Pons (tissue), 1 donor: Measurements from ENCODE around the gene SDHD.

Experiments
- DNase-seq: peaks from one replicate; pipeline ENCODE4 v3.0.0-alpha.2; 2016; ENCODE audit warnings: low spot score

The SDHD gene

DNA sequence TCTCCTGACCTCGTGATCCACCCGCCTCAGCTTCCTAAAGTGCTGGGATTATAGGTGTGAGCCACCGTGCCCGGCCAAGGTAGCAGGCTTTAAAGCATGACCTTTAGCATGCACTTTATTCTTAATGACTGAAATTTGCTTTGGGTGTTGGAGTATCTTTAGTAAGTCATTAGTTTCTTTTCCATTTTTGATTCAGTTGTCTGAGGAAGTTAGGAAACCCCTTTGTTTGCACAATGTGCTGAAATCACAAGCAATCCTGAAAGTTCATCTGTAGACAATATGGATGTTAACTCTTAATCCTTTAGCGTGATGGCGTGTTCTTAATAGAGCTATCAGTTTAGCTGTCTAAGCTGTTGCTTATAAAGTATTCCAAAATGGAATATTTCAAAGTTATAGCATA lies 16.8 kb downstream of the SDHD start:
- no peak for DNase-seq

DNA sequence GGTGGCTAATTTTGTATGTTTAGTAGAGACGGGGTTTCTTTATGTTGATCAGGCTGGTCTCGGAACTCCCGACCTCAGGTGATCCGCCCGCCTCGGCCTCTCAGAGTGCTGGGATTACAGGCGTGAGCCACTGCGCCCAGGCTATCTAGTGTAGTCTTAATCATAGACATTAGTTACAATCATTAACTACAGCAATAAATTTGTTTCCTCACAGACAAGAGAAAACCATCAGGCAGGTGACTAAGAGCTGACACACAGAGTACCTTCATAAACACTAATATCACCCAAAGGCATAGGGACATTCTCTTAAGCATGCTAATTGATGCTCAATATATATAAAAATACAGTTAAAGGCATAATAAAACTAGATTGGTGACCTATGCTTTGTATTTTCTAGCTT lies 19.4 kb downstream of the SDHD start:
- no peak for DNase-seq

DNA sequence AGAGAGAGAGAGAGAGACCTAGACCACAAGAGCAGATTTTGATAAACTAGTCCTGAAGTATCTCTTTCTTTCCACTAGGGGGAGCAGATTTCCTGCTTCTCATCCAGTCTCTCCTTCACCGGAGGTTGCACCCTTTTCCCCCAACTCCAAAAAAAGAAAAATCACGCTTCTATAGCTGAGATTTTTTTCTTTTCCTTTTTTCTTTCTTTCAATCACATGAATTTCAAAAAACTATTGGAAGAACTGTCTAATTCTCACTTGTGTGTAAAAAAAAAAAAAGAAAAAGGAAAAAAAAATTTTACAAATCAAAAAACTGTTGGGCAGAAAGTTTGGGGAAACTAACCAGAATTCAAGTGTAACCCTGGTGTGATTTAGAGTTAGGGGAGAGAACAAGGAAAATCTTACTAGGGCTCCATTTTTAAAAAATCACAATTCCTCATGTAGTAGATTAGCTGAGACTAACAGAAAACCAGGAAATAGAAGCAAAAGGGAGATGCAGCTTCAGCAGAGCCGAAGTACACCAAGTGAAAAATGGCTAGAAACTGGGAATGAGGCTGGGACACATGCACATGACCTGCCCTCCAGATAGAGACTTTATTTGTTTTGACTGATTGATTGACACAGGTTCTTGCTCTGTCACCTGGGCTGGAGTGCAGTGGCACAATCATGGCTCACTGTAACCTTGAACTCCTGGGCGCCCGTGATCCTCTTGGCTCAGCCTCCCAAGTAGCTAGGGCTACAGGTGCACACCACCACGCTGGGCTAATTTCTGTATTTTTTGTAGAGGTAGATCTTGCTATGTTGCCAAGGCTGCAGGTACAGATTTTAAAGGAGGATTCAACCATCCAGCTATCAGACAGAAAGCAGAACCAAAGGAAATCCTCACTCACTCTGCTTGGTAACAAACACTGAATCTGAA lies 27.1 kb downstream of the SDHD start:
- peak; percentile 86 for DNase-seq

DNA sequence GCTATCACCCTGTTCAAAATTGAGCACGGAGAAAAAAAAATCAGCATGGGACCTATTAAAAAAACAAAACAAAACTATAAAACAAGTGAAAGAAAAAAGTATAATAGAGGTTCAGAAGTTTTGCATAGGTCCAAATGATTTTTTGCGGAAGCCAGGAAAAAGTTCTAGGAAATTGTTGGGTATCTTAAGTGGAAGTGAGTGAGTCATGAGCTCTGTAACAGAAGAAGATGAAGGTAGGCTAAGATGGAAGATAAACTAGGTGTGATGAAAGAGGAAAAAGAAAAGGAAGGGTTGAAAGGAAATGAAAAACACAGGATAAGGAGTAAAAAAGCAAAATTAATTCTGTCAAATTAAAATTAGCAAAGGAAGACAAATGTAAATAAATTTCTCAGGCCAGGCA lies 27.8 kb downstream of the SDHD start:
- DNase-seq = no peak

DNA sequence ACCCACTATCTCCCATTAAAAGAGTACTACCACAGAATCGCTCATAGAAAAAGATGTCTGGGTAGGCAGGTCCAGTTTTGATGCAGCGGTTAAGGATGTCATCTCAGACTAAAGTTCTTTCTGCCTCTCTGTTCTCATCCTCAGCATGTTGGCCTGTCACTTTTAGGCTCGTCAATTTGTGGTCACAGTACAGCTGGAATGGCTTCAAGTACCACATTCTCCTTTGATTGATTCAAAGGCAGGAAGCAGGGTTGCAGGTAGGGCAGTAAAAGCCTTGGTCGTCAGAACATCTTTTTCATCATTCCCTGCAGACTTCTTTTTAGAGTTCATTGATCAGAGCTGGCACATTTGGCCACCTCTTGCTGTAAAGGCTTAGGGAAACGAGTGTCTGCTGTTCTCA lies 28.7 kb downstream of the SDHD start:
- no peak for DNase-seq

DNA sequence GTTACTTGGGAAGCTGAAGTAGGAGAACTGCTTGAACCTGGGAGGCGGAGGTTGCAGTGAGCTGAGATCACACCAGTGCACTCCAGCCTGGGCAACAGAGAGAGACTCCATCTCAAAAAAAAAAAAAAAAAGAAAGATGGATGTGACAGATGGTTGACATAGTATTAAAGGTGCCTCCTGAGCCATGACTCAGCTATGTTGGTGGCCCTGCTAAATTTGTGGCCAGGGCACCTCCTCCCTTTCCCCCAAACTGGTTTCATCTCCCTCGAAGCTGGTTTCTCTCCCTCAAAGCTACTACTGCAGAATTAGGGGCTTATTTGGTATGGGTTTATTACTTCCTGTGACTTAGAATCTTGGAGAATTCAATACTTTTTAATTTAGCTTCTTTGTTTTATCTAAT lies 31.5 kb downstream of the SDHD start:
- no peak for DNase-seq

DNA sequence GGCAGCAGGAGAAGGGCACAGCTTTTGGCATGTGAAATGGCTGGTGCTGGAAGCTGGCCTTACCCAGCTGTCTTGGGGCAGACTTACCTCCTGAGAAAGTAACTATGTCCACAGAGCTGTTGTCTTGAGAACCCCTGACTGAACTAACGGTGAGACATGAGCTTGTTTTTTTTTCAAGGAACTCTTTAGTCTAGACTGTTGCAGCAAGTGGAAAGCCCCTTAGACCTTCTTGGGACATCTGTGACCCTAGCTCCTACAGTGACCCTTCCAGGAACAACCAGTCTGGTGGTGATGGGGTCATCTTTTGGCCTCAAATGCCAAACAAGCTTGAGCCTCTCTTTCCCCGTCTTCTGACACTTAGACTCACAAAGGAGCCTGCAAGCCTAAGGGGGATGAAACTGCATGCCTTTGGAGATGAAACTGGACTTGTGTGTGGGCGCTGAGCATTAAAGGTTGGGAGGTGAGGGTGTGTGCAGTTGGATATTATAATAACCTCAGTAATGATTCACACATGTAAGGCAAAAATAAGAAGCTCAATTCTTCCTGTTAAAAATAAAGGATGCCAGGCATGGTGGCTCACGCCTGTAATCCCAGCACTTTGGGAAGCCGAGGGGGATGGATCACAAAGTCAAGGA lies 35.4 kb downstream of the SDHD start:
- DNase-seq = no peak

DNA sequence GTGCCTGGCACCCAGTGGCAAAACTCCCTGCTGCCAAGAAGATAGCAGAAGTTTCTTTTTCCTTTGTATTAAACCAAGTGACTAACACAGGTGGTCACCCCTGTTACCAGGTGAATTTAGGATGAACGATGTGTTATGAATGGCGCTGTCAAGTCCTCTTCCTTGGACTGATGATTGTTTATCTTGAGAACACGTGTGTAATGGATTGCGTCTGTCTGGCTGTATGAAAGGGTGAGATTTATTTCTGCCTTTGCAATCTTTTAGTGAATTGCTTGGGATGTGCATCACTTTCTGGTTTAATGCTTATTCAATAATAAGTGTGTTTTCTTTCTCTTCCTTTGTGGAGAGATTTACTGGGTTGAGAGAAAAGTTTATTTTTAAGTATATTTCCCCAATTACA lies 36.5 kb downstream of the SDHD start:
- DNase-seq = no peak

DNA sequence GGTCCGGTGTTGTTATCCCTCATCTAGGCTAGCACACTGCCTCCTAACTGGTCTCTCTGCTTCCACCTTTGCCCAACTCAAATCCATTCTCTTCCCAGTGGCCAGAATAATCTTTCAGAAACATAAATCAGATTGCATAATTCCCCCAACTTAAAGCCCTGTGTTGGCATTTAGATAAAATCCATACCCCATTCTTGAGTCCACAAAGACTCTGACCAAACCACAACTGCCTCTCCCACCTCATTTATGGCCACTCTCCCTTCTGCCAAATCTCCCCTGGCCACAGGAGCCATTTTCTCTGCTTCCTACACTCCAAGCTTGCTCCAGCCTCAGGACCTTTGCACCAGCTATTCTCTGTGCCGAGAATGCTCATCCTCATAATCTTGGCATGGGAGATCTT lies 40.4 kb downstream of the SDHD start:
- no peak for DNase-seq

DNA sequence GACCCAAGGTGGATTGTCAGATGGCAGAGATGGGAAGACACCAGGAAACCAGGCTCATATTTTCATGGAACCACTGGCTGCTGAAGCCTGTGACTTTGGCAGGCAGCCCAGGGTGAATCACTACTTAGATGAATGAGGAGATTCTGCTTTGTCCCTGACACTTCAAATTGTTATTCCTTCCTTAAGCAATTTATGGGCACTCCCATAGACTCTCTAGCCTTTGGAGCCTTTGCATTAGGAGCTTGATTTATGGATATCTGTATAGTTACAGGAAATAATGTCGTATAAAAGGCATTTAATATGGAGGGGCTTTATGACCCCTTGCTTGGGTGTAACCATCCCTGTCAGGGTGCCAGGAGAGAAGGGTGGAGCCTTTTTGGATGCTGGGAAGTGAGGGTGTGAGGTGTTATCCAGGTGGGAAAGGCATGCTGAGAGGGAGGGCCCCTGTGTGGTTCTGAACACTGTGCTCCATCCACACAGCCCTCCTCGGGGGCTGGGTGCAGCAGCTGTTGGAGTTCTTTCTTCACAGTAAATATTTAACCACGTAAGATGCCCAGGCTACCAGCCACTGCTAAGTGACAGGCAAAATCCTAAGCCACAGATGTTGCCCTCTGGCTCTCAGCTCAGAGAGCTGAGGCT lies 41.9 kb downstream of the SDHD start:
- DNase-seq = peak; percentile 82

DNA sequence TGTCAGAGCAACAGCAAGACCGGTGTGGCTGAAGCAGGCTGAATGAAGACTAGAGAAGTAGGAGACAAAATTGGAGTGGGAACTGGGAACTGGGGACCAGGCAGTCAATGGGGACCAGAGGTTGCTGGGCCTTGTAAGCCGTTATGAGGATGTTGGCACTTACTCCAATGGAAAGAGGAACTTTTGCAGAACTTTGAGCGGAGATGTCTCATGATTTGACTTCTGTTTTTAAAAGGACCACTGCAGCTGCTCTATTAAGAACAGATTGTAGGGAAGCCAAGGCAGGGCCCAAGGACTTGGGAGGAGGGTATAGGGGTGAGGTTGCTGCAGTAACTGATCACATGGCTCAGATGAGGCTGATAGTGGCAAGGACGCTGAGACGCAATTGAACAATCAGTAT lies 43.0 kb downstream of the SDHD start:
- DNase-seq = peak; percentile 89

DNA sequence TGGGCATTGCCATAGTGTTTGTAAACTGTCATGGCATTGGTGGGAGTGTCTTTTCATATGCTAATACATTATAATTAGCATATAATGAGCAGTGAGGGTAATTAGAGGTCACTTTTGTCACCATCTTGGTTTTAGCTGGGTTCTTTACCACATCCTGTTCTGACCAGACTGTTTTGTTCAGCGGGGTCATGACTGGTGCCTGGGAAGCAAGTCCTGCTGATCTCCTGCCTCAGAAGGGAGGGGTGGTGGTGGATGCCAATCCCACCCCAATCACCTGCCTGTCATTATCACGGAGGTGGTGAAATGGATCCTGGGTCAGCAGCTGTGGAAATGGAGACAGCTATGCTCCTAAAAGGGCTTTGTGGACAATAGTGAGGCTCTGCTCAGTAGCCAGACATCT lies 46.1 kb downstream of the SDHD start:
- DNase-seq = no peak

DNA sequence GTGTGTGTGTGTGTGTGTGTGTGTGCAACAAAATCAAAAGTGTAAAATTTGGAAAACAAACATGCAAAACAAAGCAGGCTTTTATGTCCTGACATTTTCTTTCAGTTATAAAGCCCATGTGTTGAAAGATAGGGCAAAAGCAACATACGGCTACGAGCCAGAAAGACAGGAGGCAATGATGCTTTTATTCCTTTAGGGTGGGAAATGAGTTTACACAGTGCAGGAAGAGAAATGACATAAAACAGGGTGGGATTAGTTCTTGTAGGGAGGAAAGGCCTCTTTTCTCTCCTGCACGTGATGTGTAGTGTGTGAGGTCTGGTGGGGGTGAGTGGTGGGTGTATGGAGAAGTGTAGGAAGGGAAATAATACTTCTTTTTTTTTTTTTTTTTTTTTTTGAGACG lies 47.8 kb downstream of the SDHD start:
- no peak for DNase-seq

DNA sequence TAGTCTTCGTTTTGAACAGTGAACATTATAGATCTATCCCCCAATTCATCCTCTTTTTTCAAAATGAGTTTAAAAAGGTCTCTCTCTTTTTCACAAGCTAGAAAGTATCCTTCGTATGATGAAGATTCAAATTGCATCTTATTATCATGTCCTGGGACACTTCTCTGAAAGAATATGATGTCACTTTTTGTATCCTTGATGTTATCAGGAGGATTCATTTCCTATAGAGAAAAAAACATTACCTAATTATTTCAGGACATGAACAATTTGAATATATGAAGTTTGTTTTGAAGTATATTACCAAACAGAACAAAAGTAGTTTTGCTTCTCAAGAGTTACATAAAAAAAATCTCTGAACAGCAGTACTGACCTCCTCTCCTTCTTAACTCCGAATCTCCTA lies 56.9 kb downstream of the SDHD start:
- DNase-seq = no peak
